Prostate gland (tissue), 2 donors: ENCODE data around the gene UBAC2.

ENCODE experiments used
- POLR2A ChIP-seq: fragments of 450-650 bp; IDR thresholded peaks from one replicate; pipeline ENCODE4 v1.6.1; 2016; ENCODE audit warnings: antibody characterized with exemption, mild to moderate bottlenecking
- TF ChIP-seq, protein P1 (sequence below), 4 experiments: fragments of 200-600 bp in 2 of 4; fragments of 450-650 bp in 2 of 4; sonication (generic) in 2 of 4; IDR thresholded peaks; 1 replicate in 3 of 4; 2 replicates in 1 of 4; pipeline ENCODE4 v1.5.1; 2016 to 2019; ENCODE audit warnings: antibody characterized with exemption in 4 of 4, mild to moderate bottlenecking in 2 of 4, moderate library complexity in 2 of 4

DNA sequence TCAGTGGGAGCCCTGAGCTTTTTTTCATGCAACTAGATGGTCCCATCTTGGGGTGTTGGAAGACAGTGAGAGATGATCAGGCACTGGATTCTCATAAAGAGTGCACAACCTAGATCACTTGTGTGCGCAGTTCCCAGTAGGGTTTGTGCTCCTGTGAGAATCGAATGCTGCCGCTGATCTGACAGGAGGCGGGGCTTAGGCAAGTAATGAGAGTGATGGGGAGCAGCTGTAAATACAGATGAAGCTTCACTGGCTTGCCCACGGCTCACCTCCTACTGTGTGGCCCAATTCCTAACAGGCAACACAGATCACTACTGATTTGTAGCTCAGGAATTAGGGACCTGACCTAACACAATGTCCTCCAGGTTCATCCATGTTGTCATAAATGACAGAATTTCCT, 43.6 kb upstream of the UBAC2 start:
- TF ChIP-seq, protein P1, sequence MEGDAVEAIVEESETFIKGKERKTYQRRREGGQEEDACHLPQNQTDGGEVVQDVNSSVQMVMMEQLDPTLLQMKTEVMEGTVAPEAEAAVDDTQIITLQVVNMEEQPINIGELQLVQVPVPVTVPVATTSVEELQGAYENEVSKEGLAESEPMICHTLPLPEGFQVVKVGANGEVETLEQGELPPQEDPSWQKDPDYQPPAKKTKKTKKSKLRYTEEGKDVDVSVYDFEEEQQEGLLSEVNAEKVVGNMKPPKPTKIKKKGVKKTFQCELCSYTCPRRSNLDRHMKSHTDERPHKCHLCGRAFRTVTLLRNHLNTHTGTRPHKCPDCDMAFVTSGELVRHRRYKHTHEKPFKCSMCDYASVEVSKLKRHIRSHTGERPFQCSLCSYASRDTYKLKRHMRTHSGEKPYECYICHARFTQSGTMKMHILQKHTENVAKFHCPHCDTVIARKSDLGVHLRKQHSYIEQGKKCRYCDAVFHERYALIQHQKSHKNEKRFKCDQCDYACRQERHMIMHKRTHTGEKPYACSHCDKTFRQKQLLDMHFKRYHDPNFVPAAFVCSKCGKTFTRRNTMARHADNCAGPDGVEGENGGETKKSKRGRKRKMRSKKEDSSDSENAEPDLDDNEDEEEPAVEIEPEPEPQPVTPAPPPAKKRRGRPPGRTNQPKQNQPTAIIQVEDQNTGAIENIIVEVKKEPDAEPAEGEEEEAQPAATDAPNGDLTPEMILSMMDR (IDR thresholded peaks at IDR 0.05) = no peak
- no peak for TF ChIP-seq POLR2A
